ENCODE results near the gene NGF.

GRCh38 chr1:115251856-115252255 is 86.2 kb downstream of the NGF start:
- TF ChIP-seq CTCF (IDR thresholded peaks at IDR 0.05) = no peak
- no peak for TF ChIP-seq EZH2 (IDR thresholded peaks at IDR 0.05; ENCODE audit: borderline replicate concordance, insufficient read depth, low read depth, low read length, poor library complexity, severe bottlenecking)
